Skin of body (tissue), 2 donors: ENCODE data around the gene NAT10. TPM values are rescaled to one million over a fixed set of nuclear protein-coding genes. Genes with fewer than 3 reads are reported as not detected.

Source experiments
- DNase-seq: peaks from one replicate; lab custom pipeline; 2025; lab: John Stamatoyannopoulos, UW
- total RNA-seq: library from RNA; depleted of rRNA; stranded (reverse); fragments of >200 nt; gene quantifications from one replicate; pipeline ENCODE4 v1.2.3, GENCODE V29; 2014

The NAT10 gene
- total RNA-seq, 1 donor from 2014 or later = 19.4 TPM

DNA sequence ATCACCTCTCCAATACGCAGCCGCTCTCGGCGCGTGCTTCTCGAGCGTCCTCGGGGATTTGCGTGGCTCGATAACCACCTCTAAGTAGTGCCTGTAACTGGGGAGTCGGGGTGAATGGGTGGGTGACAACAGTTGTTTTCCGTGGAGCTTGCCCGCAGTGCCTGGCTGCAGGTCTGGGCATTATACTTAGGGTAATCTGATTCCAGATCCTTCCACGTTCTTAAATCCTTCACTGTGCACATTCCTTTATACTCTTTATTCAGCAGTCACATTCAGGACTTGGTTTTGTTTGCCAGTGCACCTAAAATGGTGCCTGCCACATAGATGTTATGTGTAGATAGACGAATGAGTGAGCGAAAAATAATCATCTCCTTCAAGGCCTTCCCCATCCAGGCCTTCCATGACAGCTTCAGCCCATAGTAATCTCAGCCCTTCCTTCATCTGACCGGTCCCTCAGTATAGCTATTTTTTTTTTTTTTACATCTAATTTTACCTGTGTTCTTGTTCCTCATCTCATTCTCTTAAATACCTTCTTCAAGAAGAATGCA, 602 bp downstream of the NAT10 start:
- no peak for DNase-seq

DNA sequence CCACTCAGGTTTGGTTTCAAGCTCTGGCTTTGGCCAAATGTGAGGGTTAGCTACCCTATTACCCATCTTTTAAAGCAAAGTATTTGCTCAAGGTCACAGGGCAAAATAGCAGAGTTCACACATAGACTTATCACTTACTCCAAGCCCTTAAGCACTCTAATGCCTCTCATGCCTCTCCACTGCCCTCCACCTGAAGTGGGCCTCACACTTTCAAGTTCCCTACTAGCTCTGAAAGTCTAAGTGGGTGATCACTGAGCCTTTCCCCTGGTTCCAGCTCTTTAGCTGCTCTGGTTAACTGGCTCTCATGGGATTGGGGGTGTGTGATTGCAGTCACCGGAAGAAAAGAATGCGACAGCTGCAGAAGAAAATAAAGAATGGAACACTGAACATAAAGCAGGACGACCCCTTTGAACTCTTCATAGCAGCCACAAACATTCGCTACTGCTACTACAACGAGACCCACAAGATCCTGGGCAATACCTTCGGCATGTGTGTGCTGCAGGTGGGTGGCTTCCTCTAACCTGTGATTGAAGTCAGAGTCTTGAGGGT, 6.4 kb downstream of the NAT10 start:
- DNase-seq = no peak

DNA sequence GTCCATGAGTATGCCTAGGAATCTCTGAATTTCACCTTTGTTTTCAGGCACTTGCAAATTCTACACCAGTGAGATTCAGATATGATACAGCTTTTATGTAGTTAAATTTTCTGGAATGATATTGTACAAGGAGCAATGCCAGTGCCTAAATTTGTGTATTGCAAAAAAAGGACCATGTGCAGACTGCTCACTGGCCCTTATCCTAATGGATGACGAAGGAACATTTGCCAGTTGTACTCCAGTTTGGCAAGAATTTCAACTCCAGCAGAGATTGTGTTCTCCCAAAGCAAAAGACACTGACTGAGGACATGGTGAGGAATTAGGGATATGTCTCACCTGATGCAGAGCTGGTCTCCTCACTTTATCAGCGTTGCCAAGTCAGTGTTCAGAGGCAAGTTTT, 8.6 kb downstream of the NAT10 start:
- DNase-seq = no peak

DNA sequence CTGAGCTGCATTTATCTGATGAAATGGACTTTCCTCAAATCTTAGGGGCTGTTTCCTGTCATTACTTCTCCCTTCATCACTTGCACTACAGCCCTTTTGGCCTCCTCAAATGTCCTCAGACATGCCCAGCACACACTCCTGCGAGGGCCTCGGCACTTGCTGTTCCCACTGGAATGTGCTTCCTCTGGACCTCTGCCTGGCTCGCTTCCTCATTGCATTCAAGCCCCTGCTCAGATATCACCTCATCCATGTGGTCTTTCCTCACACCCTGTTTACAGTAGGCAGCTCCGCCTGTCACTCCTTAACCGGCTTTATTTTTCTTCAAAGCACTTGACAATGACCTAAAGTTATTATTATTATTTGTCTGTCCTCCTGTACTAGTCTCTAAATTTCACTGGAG, 9.0 kb downstream of the NAT10 start:
- DNase-seq = no peak

DNA sequence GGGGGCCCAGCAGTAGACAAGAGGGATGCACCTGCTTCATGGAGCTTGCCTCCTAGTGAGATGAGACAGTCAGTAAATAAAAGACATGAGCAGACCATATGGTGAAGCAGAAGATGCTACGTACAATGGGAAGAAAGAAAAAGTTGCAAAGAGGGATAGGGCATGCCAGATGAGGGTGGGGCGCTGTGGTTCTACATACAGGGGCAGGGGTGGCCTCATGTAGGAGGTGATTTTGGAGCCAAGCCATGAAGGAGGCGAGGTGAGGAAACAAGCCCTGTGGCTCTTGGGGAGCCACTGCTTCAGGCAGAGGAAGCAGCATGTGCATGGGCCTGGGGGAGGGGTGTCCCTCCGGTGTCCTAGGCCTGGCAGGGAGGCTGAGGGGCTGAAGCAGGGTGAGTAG, 15.2 kb downstream of the NAT10 start:
- no peak for DNase-seq

DNA sequence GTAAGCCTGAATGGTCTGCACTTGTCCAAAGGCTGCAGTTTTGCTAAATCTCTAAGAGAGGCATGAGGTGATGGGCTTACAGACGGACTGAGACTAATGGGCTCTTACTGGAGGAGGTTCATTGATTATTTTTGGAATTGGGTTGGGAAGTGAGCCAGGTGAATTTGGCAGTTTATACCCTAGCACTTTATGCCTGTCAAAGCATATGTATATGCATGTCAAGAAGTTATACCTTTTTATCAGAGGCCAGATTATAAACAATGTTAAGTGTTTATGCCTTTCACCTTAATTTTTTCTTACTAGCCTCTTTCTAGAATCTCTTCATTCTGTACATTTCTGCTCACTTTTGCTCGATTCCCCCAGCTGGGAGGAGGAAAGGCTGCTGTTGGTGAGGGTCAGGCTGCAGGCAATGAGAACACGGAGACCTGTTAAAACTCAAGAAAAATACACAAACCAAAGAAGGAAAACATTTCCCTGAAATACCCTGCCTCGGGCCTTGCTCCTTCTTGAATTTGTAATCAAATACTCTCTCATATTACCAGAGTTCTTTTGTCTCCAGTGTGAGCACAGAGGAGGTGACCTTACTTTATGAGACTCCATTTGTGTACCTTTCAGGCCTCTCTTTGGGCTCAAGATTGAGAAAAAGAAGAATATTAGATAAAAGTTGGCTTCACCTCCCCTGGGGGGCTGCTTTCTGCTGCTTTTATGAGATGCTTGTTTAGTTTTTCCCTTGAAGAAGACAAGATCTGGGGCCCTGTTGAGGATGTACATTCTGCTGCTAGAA, 19.6 kb downstream of the NAT10 start:
- DNase-seq = no peak

DNA sequence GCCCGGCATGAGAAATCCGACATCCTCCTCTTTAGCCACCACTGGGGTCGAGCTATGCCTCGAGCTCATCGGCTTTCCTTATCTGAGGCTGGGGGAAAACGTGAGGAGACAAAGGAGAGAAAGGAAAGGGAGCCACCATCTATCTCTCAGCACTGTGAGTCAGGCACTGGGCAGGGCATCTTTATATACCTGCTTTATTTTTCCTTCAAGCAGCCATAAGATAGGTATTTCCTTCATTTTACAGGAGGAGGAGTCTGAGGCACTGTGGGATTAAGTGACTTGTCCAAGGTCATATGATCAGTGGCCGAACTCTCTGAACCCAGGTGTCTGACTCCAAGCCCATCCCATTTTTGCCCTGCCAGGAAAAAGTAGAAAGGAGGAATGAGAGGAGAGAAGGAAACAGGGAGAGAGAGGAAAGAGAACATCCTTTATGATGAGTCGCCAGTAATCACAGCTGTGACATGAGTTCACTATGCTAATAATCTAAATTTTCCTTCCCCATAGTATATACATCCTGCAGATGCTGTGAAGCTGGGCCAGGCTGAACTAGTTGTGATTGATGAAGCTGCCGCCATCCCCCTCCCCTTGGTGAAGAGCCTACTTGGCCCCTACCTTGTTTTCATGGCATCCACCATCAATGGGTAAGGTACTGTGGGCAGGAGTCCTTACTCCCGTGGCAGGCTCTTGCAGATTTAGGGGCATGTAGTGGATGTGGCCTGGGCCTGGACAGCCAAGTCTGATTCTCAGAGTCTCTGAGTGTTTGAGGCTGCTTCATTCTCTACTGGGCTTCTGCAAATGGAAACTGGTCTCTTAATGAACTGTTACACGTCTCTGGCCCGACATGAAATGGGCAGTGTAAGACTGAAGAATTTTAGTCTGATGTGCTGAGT, 21.8 kb downstream of the NAT10 start:
- DNase-seq = no peak

DNA sequence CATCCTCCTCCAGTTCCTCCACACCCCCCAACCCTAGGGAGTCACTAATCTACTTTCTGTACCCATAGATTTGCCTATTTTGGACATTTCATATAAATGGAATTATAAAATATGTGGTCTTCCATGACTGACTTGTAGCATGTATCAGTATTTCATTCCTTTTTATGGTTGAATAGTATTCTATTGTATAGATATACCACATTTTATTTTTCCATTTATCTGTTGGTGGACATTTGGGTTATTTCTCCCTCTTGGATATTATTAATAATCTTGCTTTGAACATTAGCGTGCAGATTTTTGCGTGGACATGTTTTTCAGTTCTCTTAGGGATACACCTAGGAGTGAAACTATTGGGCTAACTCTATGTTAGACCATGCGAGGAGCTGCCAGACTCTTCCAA, 23.4 kb downstream of the NAT10 start:
- DNase-seq = no peak

DNA sequence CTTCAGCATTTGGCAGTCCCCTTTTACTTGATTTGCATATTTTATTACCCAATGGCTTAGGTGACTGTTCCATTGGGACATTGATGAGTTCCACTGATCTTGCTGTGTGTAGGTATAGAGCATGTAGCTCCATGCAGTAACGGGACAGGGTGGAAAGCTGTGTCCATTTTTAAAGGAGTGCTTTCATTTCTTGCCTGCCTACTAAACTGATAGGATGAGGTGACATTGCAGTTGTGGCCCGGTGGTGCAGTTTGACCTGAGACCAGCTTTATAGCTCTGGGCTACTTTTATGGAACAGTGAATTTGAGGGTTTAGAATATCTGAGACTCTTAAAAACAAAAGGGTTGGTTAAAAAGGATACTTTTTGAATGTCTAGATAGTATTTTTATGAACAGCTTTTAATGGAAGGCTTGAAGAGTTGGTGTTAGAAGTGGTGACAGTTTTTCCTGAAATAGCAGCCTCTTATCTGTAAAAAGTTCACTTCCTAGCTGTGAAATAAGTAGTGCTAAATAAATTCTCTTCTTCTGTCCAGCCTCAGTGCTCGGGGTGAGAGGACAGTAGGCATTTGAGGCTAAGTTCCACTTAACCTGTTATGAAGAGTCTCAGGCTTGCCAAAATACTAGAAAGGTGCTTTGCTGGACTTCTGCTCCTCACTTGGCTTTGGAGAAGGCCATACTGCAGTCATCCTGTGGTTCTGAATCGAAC, 27.0 kb downstream of the NAT10 start:
- no peak for DNase-seq

DNA sequence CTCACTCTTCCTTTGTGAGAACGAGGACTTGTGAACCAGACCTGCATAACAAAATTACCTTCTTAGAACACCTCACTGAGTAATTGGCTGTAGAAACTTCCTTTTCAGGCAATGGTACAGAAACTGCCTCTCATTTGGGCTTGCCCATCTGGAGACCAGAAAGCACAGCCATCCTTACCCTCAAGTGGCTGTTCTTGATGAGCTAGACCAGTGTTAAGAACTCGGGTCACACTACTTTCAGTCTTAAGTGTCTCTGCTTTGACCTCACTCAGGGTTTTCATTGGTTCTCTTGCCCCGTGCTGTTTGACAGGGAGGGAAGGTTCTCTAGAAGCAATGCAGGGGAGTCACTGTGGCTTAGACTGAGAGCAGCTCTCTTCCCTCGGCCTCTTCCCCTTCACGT, 29.3 kb downstream of the NAT10 start:
- DNase-seq = no peak

DNA sequence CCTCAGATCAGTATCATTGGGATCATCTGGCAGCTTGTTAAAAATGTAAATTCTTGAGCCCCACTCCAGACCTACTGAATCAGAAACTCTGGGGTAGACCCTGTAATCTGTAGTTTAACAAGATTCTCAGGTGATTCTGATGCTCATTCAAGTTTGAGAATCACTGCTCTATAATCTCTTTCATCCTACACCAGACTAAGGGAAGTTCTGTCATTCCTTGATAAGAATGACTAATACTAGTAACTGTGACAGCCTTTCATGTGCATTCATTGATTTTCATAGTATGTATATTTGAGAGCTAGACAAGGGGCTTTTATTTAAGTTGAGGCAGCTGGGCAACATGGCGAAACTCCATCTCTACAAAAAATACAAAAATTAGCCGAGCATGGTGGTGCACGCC, 30.0 kb downstream of the NAT10 start:
- DNase-seq = no peak

DNA sequence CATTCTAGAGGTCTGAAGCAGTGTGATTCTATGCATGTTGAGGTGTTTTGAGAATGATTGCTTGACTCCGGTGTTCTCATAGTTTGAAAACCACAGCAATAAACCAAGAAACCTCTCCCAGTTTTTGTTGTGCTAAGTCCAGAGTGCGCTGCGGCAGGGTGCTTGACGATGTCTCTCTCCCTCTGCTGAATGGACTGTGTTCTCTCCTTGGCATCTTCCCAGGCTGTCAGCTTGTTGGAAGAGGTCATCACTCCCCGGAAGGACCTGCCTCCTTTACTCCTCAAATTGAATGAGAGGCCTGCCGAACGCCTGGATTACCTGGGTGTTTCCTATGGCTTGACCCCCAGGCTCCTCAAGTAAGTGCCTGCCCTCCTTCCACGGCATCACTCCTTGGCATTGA, 31.0 kb downstream of the NAT10 start:
- no peak for DNase-seq

DNA sequence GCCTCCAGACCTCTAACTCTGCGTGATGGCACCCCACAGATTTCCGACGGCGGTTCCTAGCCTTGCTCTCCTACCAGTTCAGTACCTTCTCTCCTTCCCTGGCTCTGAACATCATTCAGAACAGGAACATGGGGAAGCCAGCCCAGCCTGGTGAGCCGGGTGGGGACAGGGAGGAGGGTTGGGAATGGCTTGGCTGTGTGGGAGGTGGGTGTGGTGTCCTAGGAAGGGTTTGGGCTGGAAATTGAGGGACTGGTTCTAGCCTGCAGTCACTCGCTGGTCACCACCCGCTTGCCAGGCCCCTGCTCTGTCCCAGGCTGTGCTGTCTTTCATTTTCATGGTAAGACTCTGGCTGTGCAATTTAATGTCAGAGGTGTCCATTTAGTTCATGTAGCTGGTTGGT, 33.9 kb downstream of the NAT10 start:
- DNase-seq = no peak

DNA sequence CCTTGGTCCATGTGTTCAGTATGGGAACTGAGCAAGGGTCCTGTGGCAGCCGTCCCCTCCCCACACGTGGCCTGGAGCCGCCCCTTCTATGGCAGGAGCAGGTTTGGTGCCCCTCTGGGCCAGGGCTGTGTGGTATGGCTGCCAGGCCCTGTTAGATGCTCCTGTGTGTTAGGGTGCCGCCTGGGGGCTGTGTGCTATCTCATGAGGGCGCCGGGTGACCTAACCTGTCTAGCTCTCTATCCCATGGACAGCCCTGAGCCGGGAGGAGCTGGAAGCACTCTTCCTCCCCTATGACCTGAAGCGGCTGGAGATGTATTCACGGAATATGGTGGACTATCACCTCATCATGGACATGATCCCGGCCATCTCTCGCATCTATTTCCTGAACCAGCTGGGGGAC, 34.7 kb downstream of the NAT10 start:
- no peak for DNase-seq

DNA sequence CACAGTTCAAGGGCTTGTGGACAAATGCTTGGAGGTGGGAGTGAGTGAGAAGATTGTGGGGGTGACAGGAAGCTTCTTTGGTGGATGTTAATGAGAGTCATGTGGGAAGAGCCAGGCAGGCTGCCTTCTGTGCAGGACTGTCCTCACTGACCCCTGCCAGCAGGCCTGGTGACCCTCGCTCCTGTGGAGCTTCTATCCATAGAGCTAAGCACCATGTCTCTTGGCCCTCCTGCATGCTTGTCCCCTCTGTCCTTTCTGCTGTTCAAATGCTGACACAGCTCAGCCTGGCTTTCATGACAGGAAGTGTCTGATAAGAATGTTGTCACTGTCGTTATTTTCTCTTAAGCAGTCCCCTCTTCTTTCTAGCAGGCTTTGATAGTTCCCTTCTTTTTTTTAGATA, 37.6 kb downstream of the NAT10 start:
- no peak for DNase-seq

DNA sequence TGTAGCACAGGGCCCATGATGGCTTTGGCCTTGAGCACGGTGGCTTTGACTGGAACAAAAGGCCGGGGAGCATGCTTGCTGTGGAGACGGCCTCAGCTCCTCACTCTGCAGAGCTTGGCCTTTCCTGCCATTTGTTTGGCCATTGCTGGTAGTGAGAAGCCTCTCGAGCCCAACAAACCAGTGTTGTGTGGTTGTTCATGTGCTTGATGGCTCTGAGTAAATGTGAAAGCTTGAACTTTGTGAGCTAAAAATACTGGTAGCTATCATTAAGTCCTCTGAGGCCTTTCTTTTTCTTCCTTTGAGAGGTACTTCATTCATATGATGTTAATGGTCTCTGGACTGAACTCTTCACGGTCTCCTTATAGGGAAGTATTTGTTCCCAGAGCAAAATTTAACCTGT, 39.6 kb downstream of the NAT10 start:
- no peak for DNase-seq

DNA sequence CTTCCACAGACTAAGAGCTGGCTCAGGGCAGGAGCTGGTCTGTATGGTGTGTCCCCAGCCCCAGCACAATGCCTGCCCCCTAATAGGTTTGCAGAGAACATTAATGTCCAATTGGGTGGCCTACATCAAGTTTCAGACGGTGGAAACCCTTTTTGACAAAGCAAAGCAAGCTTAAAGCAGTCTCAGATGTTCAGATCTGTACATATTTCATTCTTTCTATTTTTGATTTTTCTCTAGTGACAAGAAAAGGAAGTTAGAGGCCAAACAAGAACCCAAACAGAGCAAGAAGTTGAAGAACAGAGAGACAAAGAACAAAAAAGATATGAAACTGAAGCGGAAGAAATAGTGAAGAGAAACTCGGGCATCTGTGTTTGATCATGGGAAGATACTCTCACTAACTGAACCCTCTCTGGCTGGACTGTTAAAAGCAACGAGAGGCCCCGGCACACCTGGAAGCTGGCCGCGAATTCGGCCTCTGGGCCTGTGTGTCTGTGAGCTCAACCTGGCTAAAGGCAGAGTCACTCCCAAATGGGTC, 40.5 kb downstream of the NAT10 start:
- DNase-seq = no peak

DNA sequence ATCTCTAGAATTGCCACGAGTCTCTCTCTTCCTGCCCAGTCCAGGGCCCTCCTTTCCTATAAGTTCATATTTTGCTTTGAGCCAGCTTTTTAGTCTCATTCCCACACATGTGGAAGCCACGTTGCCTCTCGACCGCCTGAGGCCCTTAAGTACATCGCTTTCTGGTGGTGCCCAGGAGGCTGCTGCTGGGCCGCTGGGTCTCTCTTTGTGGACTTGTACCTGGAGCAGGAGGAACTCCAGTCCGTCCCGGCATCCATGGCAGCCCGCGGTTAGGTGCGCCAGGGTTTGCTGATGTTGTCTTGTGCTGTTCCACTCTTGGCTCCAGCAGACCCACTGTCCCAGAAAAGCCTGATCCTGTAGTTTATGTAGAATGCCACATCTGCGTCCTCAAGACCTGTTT, 41.0 kb downstream of the NAT10 start:
- DNase-seq = no peak

DNA sequence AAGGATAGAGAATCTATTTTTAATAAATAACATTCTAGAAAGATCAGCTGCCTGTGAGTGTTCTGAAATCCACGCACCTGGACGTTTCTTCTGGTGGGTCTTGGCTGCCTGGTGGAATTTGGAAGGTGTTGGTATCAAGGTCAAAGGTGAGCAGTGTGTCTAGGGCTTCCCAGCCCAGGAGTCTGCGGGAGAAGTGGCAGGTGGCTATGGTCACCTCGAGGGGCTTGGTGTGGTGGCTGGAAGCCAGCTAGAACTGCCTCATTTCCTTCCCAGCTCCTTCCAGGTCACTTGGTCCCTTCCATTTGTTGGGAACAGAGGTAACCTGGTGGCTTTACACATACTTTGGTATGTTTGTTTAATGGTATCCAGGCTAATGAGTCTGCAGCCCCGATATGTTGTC, 41.4 kb downstream of the NAT10 start:
- no peak for DNase-seq

DNA sequence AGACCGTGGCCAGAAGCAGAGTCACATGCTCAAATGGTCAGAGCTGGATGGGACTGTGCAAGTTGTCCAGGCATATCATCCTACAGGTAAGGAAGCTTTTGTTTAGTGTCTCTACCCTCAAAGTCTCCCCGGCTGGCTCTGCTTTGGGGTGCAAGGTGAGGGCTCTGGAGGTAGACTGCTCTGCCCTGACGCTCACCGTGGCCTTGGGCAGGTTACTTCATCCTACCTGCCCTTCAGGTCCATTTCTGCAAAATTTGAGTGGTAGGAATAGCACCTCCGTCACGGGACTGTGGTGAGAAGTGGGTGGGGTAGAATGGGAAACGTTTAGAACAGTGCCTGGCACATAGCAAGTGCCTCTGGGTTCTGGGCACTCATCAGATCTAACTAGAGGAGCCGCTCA, 42.2 kb downstream of the NAT10 start:
- DNase-seq = no peak

DNA sequence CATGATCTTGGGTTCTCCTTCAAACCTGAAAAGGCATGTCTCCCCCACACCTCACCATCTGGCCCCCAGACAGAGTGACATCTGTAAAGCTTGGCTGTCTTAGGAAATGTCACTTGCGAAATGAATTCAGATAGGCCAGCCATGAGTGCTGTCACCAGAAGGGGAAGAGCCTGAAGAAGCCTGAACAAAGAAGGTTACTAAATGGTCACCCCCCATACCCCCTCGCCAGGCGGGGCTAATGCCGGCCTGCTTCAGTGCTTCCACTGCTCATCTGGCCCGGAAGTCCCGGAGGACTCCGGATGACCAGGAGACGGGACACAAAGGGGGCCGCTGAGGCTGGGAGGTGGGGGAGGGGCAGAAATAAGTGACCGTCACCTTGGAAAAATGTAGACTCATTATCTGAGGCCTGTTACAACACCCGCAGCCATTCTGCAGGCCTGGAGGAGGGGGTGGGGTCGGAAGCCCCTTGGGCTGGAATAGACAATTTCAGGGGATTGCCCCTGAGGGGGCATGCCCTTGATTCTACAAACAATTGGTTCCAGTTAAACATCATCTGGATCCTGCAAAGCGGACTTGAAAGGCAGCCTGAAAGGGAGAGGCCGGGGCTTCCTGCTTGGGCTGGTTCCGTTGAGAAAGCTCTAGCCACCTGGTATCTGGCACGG, 43.2 kb downstream of the NAT10 start:
- DNase-seq = no peak
